Measurements from ENCODE around the gene MUC2. TPM values are rescaled to one million over a fixed set of nuclear protein-coding genes. Genes with fewer than 3 reads are reported as not detected.
"Not testable (repeated sequence)": the region's sequence is repeated elsewhere in the genome, so short reads cannot be mapped to it uniquely, and the experiment has no call there.

Gene MUC2
- total RNA-seq, 2 donors from 2014 or later, result not detected

DNA sequence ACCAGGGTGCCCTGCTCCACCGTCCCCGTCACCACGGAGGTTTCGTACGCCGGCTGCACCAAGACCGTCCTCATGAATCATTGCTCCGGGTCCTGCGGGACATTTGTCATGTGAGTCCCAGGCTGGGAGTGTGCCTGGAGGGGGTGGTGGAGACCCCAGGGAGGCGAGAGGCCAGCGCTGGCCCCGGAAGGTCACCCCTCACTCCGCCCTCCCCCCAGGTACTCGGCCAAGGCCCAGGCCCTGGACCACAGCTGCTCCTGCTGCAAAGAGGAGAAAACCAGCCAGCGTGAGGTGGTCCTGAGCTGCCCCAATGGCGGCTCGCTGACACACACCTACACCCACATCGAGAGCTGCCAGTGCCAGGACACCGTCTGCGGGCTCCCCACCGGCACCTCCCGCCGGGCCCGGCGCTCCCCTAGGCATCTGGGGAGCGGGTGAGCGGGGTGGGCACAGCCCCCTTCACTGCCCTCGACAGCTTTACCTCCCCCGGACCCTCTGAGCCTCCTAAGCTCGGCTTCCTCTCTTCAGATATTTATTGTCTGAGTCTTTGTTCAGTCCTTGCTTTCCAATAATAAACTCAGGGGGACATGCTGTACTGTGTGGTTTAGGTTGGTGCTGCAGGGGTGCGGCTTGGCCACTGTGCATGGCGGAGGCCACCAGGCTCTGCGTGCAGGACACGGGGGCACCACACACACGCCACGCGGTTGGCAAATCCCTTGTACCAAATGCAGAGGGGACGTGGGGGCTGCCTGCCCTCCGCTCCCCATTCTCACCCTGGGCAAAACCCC is 35.4 kb downstream of the MUC2 start:
- H3K36me3 ChIP-seq, result no peaks in the 10 kb centered on the region
- no peak overlapping the region for H3K27ac ChIP-seq
- no peaks in the 10 kb centered on the region for H3K4me1 ChIP-seq
- DNase-seq (ENCODE audit: low spot score), result no peak
- H3K27me3 ChIP-seq, result no peaks in the 10 kb centered on the region
- H3K4me3 ChIP-seq, result no peak overlapping the region
- no peak for TF ChIP-seq CTCF (IDR thresholded peaks at IDR 0.05)
- no peaks in the 10 kb centered on the region for H3K9me3 ChIP-seq

- H3K36me3 ChIP-seq, result no peaks in the 10 kb centered on the region
- no peak for TF ChIP-seq CTCF (IDR thresholded peaks at IDR 0.05)
- H3K27ac ChIP-seq, result no peak overlapping the region
- H3K9me3 ChIP-seq, result no peaks in the 10 kb centered on the region
- no peak overlapping the region for H3K4me3 ChIP-seq
- DNase-seq (ENCODE audit: low spot score), result no peak
- H3K4me1 ChIP-seq, result no peaks in the 10 kb centered on the region
- no peaks in the 10 kb centered on the region for H3K27me3 ChIP-seq
Observed at GRCh38 chr11:1111545-1112212, 37.0 kb downstream of the MUC2 start.

DNA sequence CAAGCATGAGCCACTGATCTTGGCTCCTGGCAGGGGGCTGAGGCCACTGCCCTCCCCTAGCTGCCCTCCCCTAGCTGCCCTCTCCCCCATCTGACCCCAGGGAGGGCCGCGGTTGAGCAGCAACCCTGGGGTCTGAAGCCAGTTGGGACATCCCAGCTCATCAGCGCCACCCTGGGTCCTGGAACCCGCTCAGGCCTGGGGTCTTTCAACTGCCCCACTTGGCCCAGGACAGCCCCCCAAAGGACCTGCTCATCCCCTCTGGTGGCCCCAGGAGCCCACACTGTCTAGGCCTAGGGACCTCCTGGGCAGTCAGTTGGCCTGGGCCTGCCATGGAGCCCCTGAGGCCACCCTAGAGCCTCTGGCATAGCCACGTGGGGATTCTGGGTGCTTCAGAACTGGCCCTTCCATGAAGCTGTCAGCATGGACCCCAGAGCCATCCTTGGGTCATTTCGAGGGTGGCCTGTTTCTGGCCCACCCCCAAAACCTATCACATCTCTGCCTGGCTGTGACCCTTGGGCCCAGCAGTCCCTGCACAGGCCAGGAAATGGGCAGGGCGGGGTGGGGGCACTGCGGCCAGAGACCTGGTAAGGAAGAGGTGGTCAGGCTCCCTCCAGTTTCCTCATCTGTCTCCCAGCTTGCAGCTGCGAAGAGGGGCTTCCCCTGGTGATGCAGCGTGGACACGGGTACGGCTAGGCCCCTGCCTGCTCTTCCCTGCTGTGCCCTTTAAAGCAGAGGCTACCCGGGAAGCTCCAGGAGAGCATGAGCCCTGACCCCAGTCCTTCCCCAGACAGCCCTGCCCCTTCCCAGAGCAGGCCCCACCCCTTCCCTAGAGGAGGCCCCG is 37.9 kb downstream of the MUC2 start:
- TF ChIP-seq CTCF (IDR thresholded peaks at IDR 0.05), result no peak
- DNase-seq (ENCODE audit: low spot score), result no peak
- Histone ChIP-seq H3K36me3 (no peaks in the 10 kb centered on the region), H3K4me1 (no peaks in the 10 kb centered on the region), H3K4me3 (no peak overlapping the region), H3K27ac (no peak overlapping the region), H3K27me3 (no peaks in the 10 kb centered on the region), H3K9me3 (no peaks in the 10 kb centered on the region)

DNA sequence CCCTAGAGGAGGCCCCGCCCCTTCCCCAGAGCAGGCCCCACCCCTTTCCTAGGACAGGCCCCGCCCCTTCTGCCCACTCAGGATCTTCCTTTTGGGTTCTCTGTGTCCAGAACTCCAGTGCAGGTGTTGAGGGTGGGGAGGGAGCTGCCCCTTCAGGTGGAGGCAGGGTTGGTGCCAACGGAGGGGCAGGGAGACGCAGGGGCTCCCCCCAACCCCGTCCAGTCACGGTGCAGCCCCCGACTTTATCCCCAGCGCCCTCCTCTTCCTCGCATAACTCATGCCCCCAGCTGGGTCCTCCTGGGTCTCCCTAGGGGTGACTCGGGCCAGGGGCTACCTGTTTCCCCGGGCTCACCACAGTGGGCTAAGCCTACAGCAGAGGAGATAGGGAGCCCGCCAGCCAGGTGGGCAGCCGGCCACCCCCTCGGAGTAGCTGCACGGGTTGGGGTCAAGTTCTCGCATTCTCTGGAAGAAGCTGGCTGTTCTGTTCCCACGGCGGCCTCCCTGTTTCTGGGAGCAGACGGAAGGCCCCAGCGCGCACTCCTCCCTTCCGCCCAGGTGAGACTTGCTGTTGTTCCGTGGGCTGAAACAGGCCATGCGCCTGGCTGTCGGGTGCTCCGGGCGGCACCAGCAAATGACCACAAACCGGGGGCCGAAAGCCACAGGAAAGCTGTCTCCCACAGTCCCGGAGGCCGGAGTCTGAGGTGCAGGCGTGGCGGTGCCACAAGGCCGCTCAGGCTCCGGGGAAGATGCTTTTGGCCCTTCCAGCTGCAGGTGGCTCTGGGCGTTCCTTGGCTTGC is 38.9 kb downstream of the MUC2 start:
- no peak overlapping the region for H3K27ac ChIP-seq
- H3K4me3 ChIP-seq, result no peak overlapping the region
- H3K4me1 ChIP-seq, result no peaks in the 10 kb centered on the region
- no peaks in the 10 kb centered on the region for H3K9me3 ChIP-seq
- DNase-seq (ENCODE audit: low spot score), result no peak
- H3K27me3 ChIP-seq, result no peaks in the 10 kb centered on the region
- no peak for TF ChIP-seq CTCF (IDR thresholded peaks at IDR 0.05)
- no peaks in the 10 kb centered on the region for H3K36me3 ChIP-seq

GRCh38 chr11:1115292-1115691 is 40.6 kb downstream of the MUC2 start:
- not testable (repeated sequence) for H3K9me3 ChIP-seq; H3K36me3 ChIP-seq; H3K27ac ChIP-seq; DNase-seq (ENCODE audit: low spot score); H3K4me1 ChIP-seq; H3K4me3 ChIP-seq; H3K27me3 ChIP-seq
